Hematopoietic multipotent progenitor cell (in vitro differentiated cells): ENCODE data around the gene ZNF280C. TPM values are rescaled to one million over a fixed set of nuclear protein-coding genes. Genes with fewer than 3 reads are reported as not detected.
"Not testable (repeated sequence)": the region's sequence is repeated elsewhere in the genome, so short reads cannot be mapped to it uniquely, and the experiment has no call there.

Source experiments
- DNase-seq, 3 donors: peaks; one replicate each; pipeline ENCODE4 v3.0.0-alpha.2; 2011 to 2015; ENCODE audit warnings: low read depth in 2 of 3, low spot score in 2 of 3
- total RNA-seq: library from RNA; depleted of rRNA; stranded (reverse); fragments of >200 nt; gene quantifications from one replicate; pipeline ENCODE4 v1.2.3, GENCODE V29; 2012

Gene ZNF280C
- total RNA-seq, 1 donor: 3.0 TPM

GRCh38 chrX:130261296-130261893 lies 7.3 kb downstream of the ZNF280C start:
- no peak for DNase-seq

GRCh38 chrX:130260316-130260715 lies 8.4 kb downstream of the ZNF280C start:
- DNase-seq: no peak

GRCh38 chrX:130253916-130254315 lies 14.8 kb downstream of the ZNF280C start:
- DNase-seq: no peak

GRCh38 chrX:130251671-130252070 lies 17.0 kb downstream of the ZNF280C start:
- no peak for DNase-seq

DNA sequence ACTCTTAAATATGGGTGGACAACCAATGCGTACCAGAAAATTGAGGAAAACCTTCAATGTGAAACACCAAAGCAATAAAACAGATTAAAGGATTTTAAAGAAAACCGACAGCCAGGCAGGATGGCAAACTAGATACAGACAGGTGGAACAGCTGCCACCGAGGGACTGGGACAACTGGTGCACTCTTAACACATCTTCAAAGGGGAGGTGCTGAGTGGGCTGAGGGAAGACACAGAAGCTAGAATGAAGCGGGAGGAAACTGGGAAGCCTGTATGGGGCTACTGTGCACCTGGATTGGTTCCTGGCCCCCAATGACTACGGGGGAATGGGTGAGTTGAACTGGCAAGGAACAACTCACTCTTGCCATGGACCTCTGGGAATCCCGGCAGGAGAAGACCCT lies 20.7 kb downstream of the ZNF280C start:
- no peak for DNase-seq

DNA sequence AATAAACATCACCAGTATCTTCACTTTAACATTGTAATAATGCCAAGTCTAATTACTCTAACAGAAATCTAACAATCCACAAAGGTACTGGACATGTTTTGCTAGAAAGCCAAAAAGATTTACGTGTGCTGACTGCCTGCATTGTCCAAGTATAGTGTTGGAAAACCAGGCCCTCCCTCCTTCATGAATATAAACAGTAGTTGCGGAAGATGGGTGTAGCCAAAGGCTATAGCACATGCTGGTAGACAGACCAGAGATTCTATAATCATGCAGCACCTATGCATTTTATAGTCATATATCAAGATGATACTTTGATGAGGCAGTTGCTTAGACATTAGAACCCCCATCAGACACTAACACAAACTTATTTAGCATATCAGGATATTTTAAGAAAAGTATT lies 22.6 kb downstream of the ZNF280C start:
- DNase-seq: no peak

DNA sequence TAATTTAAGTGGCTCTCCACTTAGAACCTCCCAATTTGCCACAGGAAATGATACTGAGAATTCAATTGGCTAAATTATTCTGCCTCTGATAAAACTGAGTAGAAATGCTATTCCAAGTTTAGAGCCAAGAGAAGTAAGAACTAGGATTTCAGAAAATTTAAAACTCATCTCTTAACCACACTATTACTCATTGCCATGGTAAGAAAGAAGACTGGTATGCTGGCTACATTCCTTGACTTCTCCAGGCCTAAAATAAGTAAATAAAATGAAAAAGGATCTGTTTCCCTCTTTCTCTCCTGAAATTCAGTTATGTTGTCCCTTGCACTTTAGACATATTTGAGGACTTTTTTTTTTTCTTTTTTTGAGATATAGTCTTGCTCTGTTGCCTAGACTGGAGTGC lies 23.3 kb downstream of the ZNF280C start:
- no peak for DNase-seq

DNA sequence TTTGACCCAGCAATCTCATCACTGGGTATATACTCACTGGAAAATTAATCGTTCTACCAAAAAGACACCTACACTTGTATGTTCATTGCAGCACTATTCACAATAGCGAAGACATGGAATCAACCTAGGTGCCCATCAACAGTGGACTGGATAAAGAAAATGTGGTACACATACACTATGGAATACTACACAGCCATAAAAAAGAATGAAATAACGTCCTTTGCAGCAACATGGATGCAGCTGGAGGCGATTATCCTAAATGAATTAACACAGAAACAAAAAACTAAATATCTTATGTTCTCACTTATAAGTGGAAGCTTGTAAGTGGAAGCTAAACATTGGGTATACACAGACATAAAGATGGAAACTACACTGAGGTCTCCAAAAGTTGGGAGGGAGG lies 37.5 kb downstream of the ZNF280C start:
- not testable (repeated sequence) for DNase-seq

- no peak for DNase-seq
Measured at GRCh38 chrX:130228871-130229270, 39.8 kb downstream of the ZNF280C start.

GRCh38 chrX:130224810-130225209 lies 43.9 kb downstream of the ZNF280C start:
- no peak for DNase-seq

DNA sequence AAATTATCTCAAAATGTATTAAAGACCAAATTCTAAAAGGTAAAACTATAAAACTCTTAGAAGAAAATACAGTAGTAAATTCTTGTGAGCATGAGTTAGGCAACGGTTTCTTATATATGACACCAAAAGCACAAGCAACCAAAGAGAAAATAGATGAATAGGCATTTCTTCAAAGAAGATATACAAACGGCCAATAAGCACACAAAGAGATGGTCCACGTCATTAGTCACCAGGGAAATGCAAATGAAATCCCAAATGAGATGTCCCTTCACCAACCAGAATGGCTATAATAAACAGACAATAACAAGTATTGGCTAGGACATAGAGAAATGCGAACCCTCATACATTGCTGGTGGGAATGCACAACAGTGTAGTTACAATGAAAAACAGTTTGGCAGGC lies 52.4 kb downstream of the ZNF280C start:
- no peak for DNase-seq

DNA sequence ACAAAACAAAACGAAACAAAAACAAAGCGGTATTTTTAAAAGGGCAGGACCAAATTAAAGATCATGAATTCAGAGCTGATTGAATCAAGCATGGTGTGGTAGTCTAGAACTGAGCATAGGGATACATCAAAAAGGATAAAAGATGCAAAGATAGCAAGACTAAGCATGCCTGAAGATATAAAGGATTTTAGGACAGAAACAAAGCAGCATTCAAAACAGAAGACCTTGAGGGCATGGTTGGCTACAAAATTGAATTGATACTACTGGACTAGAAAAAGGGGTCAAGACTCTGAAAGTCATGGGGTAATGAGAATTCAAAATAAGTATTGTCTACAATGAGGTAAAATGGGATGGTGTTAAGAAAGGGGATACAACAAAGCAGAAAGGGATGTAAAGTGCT lies 55.3 kb downstream of the ZNF280C start:
- no peak for DNase-seq

DNA sequence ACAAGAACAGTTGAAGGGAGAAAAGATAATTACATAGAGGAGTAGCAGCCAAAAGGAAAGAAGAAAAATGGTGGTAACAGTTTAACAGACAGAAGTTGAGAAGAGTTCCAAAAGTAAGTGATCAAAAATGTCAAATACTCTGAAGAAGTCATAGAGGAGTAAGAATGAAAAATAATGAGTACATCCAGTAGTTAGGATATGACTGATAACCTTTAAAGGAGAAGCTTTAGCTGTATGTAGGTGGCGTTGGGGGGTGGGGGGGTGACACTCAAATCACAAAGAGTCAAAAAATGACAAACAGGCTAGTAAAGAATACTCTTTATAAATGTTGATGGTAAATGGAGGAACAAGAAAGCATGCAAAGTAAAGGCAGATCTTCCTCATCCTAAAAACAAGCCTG lies 56.3 kb downstream of the ZNF280C start:
- DNase-seq: no peak

DNA sequence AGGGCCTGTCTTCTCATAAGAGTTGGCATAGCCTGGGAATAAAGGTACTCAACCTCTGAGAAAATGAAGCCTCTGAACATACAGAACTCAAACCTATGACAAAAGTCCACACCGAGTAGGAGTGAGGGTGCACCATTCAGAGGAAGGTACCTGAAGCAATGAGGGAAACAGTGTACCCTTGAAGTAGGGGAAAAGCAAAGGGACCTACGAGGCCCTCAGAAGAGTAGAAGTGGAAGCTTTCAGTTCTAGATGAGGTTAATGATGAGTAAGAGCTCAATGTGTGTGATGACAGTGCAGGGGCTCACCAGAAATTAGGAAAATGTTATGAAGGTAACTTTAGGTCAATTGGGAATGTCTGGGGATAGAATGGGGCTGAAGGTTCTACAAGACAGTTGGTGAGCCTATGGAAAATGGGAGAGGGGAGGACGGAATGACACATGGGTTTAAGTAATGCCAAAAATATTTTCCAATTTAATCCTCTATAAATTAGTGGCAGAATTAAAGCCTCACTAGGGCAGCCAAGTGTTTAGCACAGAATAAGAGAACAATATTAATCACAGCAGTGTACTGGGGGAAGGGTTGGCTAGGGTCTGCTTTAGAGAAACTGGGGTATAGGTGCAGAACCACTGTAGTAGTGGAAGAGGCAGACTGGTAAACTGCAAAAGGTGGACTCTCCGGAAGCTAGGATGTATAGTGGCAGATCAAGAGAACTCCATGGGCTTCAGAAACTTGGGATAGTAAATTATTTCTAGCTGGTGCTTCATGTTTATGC lies 57.1 kb downstream of the ZNF280C start:
- DNase-seq: no peak

GRCh38 chrX:130204647-130205046 lies 64.1 kb downstream of the ZNF280C start:
- no peak for DNase-seq

DNA sequence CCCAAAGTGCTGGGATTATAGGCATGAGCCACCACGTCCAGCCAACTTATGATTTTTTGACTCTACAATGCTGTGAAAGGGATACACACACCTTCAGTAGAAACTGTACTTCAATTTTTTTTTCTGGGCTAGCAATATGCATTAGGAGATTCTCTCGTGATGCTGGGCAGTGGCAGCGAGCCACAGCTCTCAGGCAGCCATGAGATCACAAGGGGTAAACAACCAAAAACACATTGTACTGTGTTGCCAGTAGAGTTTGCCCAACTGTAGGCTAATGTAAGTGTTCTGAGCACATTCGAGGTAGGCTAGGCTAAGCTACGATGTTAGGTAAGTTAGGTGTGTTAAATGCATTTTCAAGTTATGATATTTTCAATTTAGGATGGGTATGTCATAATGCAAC lies 71.2 kb downstream of the ZNF280C start:
- no peak for DNase-seq

GRCh38 chrX:130196466-130196865 lies 72.2 kb downstream of the ZNF280C start:
- no peak for DNase-seq

GRCh38 chrX:130190801-130191200 lies 77.9 kb downstream of the ZNF280C start:
- no peak for DNase-seq

DNA sequence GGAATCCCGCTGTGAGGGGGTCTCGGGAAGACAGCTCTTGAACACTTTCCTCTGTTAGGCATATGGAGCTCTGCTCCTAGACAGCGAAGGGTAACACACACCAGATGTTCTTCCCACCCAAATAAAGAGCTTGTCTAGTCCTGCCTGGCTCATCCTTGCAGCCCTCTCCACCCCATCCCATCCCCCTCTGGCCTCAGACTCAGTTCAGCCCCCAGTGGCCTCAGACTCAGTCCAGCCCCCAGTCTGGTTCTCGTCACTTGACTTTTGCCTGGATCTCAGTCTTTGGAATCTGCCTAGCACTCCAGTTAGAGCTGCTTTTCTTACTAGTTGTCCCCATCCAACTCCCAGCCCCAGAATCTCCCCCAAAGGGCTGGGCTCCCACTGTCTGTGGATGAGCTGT lies 82.0 kb downstream of the ZNF280C start:
- no peak for DNase-seq

GRCh38 chrX:130184857-130185256 lies 83.8 kb downstream of the ZNF280C start:
- DNase-seq: no peak

- no peak for DNase-seq
Measured at GRCh38 chrX:130184168-130184567, 84.5 kb downstream of the ZNF280C start.

- peak in 2 of 3 donors; percentile 89 to 95 for DNase-seq
Measured at GRCh38 chrX:130179579-130180215, 89.0 kb downstream of the ZNF280C start.
